ENCODE measurements around the gene THAP10.

DNA sequence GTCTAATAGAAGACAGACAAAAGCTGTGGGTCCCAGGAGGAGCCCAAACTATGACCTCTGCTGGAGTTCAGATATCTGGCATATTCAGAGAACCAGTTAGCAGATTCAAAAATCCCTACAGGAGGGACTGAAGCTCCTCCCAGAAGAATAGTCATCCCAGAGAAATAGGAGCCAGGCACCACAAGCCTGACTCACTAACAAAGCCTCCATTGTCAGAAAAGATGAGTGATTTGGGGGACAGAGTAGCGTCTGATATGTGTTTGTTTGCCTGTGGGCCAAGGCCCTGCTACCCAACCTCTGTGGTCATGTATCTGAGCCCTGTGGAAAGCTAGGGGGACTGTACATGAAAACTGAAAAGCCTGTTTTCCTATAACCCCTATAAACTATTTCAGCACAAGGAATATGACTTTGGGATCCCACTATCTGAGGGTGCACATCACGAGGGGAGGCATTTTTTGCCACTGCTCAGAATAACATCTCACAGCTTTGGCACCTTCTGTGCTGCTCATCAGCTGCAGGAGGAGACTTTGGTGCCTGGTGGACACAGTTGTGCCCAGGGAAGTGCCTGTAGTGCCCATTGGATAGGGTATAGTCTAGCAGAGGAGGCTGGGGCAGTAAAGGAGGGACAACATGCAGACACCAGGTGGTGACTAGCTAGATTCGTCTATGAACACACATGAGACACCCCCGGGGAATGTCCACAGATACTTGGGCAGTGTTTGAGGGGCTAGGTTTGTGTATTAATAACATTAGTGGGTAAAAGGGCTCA, 28.6 kb downstream of the THAP10 start:
- no peak for TF ChIP-seq POLR2A (IDR thresholded peaks at IDR 0.05)
- TF ChIP-seq, protein P1, sequence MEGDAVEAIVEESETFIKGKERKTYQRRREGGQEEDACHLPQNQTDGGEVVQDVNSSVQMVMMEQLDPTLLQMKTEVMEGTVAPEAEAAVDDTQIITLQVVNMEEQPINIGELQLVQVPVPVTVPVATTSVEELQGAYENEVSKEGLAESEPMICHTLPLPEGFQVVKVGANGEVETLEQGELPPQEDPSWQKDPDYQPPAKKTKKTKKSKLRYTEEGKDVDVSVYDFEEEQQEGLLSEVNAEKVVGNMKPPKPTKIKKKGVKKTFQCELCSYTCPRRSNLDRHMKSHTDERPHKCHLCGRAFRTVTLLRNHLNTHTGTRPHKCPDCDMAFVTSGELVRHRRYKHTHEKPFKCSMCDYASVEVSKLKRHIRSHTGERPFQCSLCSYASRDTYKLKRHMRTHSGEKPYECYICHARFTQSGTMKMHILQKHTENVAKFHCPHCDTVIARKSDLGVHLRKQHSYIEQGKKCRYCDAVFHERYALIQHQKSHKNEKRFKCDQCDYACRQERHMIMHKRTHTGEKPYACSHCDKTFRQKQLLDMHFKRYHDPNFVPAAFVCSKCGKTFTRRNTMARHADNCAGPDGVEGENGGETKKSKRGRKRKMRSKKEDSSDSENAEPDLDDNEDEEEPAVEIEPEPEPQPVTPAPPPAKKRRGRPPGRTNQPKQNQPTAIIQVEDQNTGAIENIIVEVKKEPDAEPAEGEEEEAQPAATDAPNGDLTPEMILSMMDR (IDR thresholded peaks at IDR 0.05) = no peak

All from heart left ventricle (tissue), 13 donors.